OCI-M2 (cell line): Measurements from ENCODE around the gene NAPG.
"Not testable (repeated sequence)": the region's sequence is repeated elsewhere in the genome, so short reads cannot be mapped to it uniquely, and the experiment has no call there.

Source experiments
- DNase-seq: peaks from one replicate; lab custom pipeline; 2025; ENCODE audit not compliant: unreplicated experiment; lab: John Stamatoyannopoulos, UW

NAPG gene

GRCh38 chr18:10514082-10514481, 11.7 kb upstream of the NAPG start:
- no peak for DNase-seq

- no peak for DNase-seq
Measured at GRCh38 chr18:10514601-10515000, 11.2 kb upstream of the NAPG start.

GRCh38 chr18:10515456-10515855, 10.4 kb upstream of the NAPG start:
- DNase-seq, result no peak

GRCh38 chr18:10516078-10516477, 9.7 kb upstream of the NAPG start:
- DNase-seq, result no peak

- no peak for DNase-seq
Measured at GRCh38 chr18:10518595-10519255, 7.1 kb upstream of the NAPG start.

- no peak for DNase-seq
Measured at GRCh38 chr18:10519366-10519765, 6.5 kb upstream of the NAPG start.

GRCh38 chr18:10519999-10520935, 5.6 kb upstream of the NAPG start:
- no peak for DNase-seq

- DNase-seq, result no peak
Measured at GRCh38 chr18:10521566-10521965, 4.3 kb upstream of the NAPG start.

GRCh38 chr18:10522574-10522973, 3.3 kb upstream of the NAPG start:
- DNase-seq, result no peak

- no peak for DNase-seq
Measured at GRCh38 chr18:10523544-10523943, 2.3 kb upstream of the NAPG start.

GRCh38 chr18:10524507-10525370, 1.1 kb upstream of the NAPG start:
- no peak for DNase-seq

GRCh38 chr18:10525371-10525691, 496 bp upstream of the NAPG start:
- DNase-seq, result no peak

- DNase-seq, result no peak
Measured at GRCh38 chr18:10526561-10526949, 728 bp downstream of the NAPG start.

- DNase-seq, result no peak
Measured at GRCh38 chr18:10528439-10528838, 2.6 kb downstream of the NAPG start.

- no peak for DNase-seq
Measured at GRCh38 chr18:10530002-10530401, 4.2 kb downstream of the NAPG start.

- DNase-seq, result no peak
Measured at GRCh38 chr18:10530852-10531251, 5.0 kb downstream of the NAPG start.

- DNase-seq, result no peak
Measured at GRCh38 chr18:10533111-10533510, 7.3 kb downstream of the NAPG start.

- no peak for DNase-seq
Measured at GRCh38 chr18:10536280-10536679, 10.5 kb downstream of the NAPG start.

- DNase-seq, result no peak
Measured at GRCh38 chr18:10537765-10538164, 11.9 kb downstream of the NAPG start.

- DNase-seq, result not testable (repeated sequence)
Measured at GRCh38 chr18:10539124-10539523, 13.3 kb downstream of the NAPG start.

GRCh38 chr18:10543277-10543676, 17.4 kb downstream of the NAPG start:
- no peak for DNase-seq
